PFSK-1 (cell line): ENCODE measurements around the gene SYT13.

Experiments
- FOXP2 ChIP-seq: optimal IDR thresholded peaks from 2 replicates; pipeline ENCODE3; 2011; ENCODE audit warnings: borderline replicate concordance, control low read depth, inconsistent platforms; ENCODE audit not compliant: insufficient read depth; ENCODE audit errors: extremely low read length, extremely low read depth
- POLR2AphosphoS5 ChIP-seq: IDR thresholded peaks from 2 replicates; pipeline ENCODE4 v1.6.1; 2012; ENCODE audit warnings: low read depth, mild to moderate bottlenecking, control low read depth, low read length, moderate library complexity
- SIN3A ChIP-seq: IDR thresholded peaks from 2 replicates; pipeline ENCODE4 v1.6.1; 2012; ENCODE audit warnings: mild to moderate bottlenecking, low read length, moderate library complexity, borderline replicate concordance; ENCODE audit not compliant: insufficient read depth
- TAF1 ChIP-seq: IDR thresholded peaks from 2 replicates; pipeline ENCODE4 v1.6.1; 2012; ENCODE audit warnings: low read length, control low read depth, borderline replicate concordance; ENCODE audit not compliant: insufficient read depth
- TF ChIP-seq, protein P1 (sequence below), 2 experiments: IDR thresholded peaks; 2 replicates each; pipeline versions ENCODE4 v1.6.1 to v1.8.0; 2011 to 2012; ENCODE audit warnings: low read depth in 2 of 2, low read length in 2 of 2, control low read depth in 1 of 2, inconsistent platforms in 1 of 2, mild to moderate bottlenecking in 1 of 2, moderate library complexity in 1 of 2; ENCODE audit not compliant: insufficient read depth in 1 of 2

Gene SYT13

DNA sequence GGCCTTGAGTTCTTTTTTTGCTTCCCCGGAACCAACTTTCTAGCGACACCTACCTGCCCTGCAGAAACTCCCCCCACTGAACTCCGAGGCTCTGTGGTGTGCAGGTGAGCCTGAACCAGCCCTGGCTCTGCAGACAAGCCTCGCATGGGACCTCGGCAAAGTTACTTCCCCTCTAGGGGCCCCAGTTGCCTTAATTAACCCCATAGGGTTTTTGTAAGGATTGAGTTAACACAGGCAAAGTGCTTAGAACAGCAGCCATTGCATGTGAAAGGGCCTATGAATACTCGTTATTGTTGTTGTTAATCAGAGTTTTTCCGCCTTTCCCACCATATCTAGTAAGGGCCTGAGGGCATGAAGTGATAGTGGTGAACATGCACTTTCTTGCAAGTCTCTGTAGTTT, 12.6 kb upstream of the SYT13 start:
- TF ChIP-seq, protein P1, sequence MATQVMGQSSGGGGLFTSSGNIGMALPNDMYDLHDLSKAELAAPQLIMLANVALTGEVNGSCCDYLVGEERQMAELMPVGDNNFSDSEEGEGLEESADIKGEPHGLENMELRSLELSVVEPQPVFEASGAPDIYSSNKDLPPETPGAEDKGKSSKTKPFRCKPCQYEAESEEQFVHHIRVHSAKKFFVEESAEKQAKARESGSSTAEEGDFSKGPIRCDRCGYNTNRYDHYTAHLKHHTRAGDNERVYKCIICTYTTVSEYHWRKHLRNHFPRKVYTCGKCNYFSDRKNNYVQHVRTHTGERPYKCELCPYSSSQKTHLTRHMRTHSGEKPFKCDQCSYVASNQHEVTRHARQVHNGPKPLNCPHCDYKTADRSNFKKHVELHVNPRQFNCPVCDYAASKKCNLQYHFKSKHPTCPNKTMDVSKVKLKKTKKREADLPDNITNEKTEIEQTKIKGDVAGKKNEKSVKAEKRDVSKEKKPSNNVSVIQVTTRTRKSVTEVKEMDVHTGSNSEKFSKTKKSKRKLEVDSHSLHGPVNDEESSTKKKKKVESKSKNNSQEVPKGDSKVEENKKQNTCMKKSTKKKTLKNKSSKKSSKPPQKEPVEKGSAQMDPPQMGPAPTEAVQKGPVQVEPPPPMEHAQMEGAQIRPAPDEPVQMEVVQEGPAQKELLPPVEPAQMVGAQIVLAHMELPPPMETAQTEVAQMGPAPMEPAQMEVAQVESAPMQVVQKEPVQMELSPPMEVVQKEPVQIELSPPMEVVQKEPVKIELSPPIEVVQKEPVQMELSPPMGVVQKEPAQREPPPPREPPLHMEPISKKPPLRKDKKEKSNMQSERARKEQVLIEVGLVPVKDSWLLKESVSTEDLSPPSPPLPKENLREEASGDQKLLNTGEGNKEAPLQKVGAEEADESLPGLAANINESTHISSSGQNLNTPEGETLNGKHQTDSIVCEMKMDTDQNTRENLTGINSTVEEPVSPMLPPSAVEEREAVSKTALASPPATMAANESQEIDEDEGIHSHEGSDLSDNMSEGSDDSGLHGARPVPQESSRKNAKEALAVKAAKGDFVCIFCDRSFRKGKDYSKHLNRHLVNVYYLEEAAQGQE (IDR thresholded peaks at IDR 0.05; ENCODE audit: insufficient read depth in 1 of 2, low read depth in 2 of 2, low read length in 2 of 2): no peak
- no peak for TF ChIP-seq SIN3A
- no peak for TF ChIP-seq FOXP2

DNA sequence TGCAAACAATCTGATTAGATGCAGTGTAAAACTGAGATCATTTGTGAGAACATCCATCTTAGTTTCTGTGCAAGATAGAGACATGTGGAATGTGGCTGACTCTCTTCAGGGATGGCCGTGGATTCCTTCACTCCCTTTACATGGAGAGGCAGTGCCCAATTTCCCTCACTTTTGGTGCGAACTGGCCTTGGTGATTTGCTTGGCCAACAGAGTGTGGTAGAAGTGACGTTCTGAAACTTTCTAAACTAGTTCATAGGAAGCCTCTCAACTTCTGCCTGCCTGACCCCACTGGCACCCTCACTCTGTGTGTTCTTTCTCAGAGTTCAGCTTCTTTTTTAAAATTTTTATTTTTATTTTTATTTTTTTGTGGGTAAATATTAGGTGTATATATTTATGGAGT, 9.9 kb upstream of the SYT13 start:
- TF ChIP-seq TAF1 (no peak), FOXP2 (no peak), POLR2AphosphoS5 (no peak), SIN3A (no peak)
- TF ChIP-seq, protein P1 (IDR thresholded peaks at IDR 0.05; ENCODE audit: insufficient read depth in 1 of 2, low read depth in 2 of 2, low read length in 2 of 2): no peak

DNA sequence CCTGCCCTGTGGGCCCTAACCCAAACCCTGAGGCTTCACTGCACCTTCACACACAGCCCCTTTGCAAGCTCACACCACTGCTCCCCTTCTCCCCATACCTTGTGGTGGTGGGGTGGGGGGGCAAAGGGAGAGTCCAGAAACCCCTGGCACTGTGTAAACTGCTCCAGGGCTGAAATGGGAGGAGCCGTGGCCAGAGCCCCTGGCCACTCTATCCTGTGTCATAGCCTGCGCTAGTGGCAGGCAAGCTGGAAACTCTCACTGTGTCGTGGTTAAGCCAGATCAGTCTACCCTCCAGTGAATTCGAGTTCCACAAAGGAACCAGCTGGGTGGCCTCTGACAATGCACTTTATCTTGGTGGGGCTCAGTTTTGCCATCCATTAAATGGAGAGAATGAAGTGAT, 8.4 kb upstream of the SYT13 start:
- TF ChIP-seq, protein P1 (IDR thresholded peaks at IDR 0.05; ENCODE audit: insufficient read depth in 1 of 2, low read depth in 2 of 2, low read length in 2 of 2): no peak
- TF ChIP-seq SIN3A (no peak), TAF1 (no peak), FOXP2 (no peak)

DNA sequence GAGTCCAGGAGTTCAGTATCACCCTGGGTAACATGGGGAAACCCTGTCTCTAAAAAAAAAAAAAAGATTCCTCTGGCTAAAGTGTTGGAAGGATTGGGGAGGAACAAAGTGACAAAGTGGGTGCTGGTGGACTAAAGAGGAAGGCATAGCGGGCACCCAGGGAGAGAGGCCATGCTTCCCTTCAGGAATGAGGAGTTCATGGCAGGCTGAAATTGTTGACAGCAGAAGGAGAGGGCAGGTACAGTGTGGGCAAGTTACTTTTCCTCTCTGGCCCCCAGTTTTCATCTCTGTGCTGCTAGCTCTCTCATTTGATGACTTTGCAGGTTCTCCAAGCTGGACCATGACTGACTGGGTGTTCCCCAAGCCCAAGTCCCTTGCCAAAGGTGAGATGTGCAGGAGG, 4.4 kb upstream of the SYT13 start:
- TF ChIP-seq POLR2AphosphoS5 (no peak), TAF1 (no peak), FOXP2 (no peak), SIN3A (no peak)
- TF ChIP-seq, protein P1 (IDR thresholded peaks at IDR 0.05; ENCODE audit: insufficient read depth in 1 of 2, low read depth in 2 of 2, low read length in 2 of 2): no peak

DNA sequence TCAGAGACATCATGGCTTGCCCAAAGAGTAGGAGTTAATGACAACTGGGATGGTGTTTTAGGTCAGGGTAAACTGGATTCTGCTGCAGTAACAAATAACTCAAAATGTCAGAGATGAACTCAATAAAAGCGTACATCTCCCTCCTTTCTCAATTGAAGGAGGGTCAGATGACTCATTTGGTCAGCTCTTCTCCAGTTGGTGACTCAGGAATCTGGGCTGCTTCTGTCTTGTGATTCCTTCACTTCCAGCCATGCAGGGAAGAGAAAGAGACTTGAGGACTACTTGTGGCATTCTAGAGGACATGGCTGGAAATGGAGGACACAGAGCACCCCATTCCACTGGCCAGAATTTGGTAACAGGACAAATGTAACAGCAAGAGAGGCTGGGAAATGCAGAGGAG, 3.2 kb upstream of the SYT13 start:
- no peak for TF ChIP-seq SIN3A
- no peak for TF ChIP-seq TAF1
- no peak for TF ChIP-seq FOXP2
- no peak for TF ChIP-seq POLR2AphosphoS5
- TF ChIP-seq, protein P1 (IDR thresholded peaks at IDR 0.05; ENCODE audit: insufficient read depth in 1 of 2, low read depth in 2 of 2, low read length in 2 of 2): no peak
